ENCODE results near the gene IL4I1. TPM values are rescaled to one million over a fixed set of nuclear protein-coding genes. Genes with fewer than 3 reads are reported as not detected.
"Not testable (repeated sequence)": the region's sequence is repeated elsewhere in the genome, so short reads cannot be mapped to it uniquely, and the experiment has no call there.

IL4I1 gene, protein sequence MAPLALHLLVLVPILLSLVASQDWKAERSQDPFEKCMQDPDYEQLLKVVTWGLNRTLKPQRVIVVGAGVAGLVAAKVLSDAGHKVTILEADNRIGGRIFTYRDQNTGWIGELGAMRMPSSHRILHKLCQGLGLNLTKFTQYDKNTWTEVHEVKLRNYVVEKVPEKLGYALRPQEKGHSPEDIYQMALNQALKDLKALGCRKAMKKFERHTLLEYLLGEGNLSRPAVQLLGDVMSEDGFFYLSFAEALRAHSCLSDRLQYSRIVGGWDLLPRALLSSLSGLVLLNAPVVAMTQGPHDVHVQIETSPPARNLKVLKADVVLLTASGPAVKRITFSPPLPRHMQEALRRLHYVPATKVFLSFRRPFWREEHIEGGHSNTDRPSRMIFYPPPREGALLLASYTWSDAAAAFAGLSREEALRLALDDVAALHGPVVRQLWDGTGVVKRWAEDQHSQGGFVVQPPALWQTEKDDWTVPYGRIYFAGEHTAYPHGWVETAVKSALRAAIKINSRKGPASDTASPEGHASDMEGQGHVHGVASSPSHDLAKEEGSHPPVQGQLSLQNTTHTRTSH
- polyA plus RNA-seq (0.09 to 0.22 TPM (median 0.13 TPM) in 3 replicates), polyA minus RNA-seq (not detected in 3 replicates)
- not detected for polyA plus RNA-seq (2011; ENCODE audit: low read depth)
- polyA plus RNA-seq (2011; cell fraction: cytosol; rRNA removed): not detected in 2 replicates
- polyA plus RNA-seq (2011; cell fraction: nucleus; rRNA removed): not detected in 2 replicates
- polyA plus RNA-seq (2012; ENCODE audit: low replicate concordance): 0.31 TPM in 1 of 2 replicates, not detected in the other
- polyA minus RNA-seq (2011; cell fraction: cytosol; rRNA and poly(A)+ RNA removed): not detected
- not detected in 2 replicates for polyA minus RNA-seq (2011; cell fraction: nucleus; rRNA and poly(A)+ RNA removed)

DNA sequence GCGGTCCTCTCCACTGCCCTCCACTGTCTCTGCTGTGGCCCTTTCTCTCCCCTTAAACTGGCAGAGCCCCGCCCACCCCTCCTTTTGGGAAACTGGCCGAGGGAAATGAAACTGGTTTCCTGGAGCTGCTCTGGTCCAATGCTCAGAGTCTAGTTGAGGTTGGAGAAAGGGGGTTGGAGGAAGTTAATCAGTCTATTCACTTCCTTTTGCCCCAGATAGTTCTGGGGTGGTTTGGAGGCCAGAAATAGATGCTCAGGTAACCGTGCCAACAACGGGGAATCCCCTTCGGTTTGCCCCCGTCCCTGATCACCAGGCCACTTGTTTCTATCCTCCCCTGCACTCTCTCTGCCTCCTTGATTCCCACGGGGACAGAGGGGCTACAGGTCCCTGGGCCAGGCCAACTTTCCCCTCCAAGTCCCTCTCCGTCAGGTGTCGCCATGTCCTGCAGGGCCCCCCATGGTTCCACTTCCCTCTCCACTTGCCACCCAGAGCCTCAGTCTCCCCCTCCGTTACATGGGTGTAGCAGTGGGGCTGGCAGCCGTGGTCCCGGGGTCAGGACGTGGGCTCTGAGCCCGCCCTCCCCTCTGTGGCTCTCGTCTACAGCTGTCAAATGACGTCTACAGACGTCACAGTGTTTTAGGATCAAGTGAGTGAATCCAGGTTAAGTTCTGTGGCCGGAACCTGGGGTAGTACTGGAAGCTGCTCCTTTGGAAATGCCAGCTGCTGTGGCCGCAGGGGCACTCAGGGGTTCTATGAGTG is at the start of gene IL4I1:
TSS of gene IL4I1 (minus strand) at position 25 of the 759 bp plus-strand sequence. CDS start 727 bp downstream, outside the sequence.
- H3K4me2 ChIP-seq (ENCODE audit: control insufficient read depth, extremely low read depth, insufficient read depth, low read depth, low read length): peak within 1 kb of the TSS; percentile 27
- H3K9ac ChIP-seq (ENCODE audit: control insufficient read depth, extremely low read depth, insufficient read depth, low read length): peak within 1 kb of the TSS; percentile 19

DNA sequence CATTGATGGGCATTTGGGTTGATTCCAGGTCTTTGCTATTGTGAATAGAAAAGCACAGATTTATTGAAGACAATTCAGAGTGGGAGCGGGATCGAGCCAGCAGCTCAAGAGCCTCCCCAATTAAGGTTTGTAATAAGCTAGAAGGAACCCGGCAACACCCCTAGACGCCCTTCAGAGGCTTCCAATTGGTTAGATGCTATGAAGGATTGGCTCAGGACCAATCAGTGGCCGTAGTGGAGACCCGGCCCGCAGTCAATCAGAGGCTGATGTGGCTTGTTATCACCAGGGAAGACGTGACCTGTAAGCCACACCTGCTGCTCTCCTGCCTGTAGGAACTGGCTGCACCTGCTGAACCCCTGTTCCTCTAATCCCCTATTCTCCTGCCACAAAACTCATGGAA is 49.7 kb upstream of the IL4I1 start:
- FAIRE-seq (no peak), DNase-seq (ENCODE audit: low read depth, low spot score) (no peak)
- TF ChIP-seq, protein P1, sequence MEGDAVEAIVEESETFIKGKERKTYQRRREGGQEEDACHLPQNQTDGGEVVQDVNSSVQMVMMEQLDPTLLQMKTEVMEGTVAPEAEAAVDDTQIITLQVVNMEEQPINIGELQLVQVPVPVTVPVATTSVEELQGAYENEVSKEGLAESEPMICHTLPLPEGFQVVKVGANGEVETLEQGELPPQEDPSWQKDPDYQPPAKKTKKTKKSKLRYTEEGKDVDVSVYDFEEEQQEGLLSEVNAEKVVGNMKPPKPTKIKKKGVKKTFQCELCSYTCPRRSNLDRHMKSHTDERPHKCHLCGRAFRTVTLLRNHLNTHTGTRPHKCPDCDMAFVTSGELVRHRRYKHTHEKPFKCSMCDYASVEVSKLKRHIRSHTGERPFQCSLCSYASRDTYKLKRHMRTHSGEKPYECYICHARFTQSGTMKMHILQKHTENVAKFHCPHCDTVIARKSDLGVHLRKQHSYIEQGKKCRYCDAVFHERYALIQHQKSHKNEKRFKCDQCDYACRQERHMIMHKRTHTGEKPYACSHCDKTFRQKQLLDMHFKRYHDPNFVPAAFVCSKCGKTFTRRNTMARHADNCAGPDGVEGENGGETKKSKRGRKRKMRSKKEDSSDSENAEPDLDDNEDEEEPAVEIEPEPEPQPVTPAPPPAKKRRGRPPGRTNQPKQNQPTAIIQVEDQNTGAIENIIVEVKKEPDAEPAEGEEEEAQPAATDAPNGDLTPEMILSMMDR (optimal IDR thresholded peaks at IDR 0.05 in 1 of 3, IDR thresholded peaks at IDR 0.05 in 1 of 3, conservative IDR thresholded peaks at IDR 0.05 in 1 of 3; ENCODE audit: extremely low read depth in 1 of 3, insufficient read depth in 2 of 3, low read length in 3 of 3): no peak
- no peak for TF ChIP-seq EZH2 (IDR thresholded peaks at IDR 0.05; ENCODE audit: low read length)
- no peaks in the 10 kb centered on the region for H3K79me2 ChIP-seq (ENCODE audit: control insufficient read depth, insufficient read depth, low read length)
- H3K9me3 ChIP-seq (ENCODE audit: control insufficient read depth, low read depth, low read length): no peaks in the 10 kb centered on the region
- H3K36me3 ChIP-seq (ENCODE audit: control insufficient read depth in 2 of 2, extremely low read depth in 1 of 2, insufficient read depth in 2 of 2, low read length in 2 of 2): no peaks in the 10 kb centered on the region
- no peak overlapping the region for H3K9ac ChIP-seq (ENCODE audit: control insufficient read depth, extremely low read depth, insufficient read depth, low read length)
- no peak overlapping the region for H3K4me2 ChIP-seq (ENCODE audit: control insufficient read depth, extremely low read depth, insufficient read depth, low read depth, low read length)
- H3K27me3 ChIP-seq (ENCODE audit: control insufficient read depth, extremely low read depth, insufficient read depth, low read length): no peaks in the 10 kb centered on the region
- no peaks in the 10 kb centered on the region for H4K20me1 ChIP-seq (ENCODE audit: control insufficient read depth, extremely low read depth, insufficient read depth, low read length)
- no peaks in the 10 kb centered on the region for H3K9me1 ChIP-seq (ENCODE audit: control insufficient read depth, extremely low read depth, insufficient read depth, low read length)
- dilution Hi-C loops (cut with MboI; ENCODE audit: extremely low pct_ligation_motif_present, low sequenced_read_pairs): no loop called here
- H3K4me3 ChIP-seq (ENCODE audit: control insufficient read depth in 2 of 3, extremely low read depth in 1 of 3, insufficient read depth in 2 of 3, low read depth in 1 of 3, low read length in 3 of 3): no peak overlapping the region
- H3K27ac ChIP-seq (ENCODE audit: control insufficient read depth, insufficient read depth, low read length): no peak overlapping the region
- H3K4me1 ChIP-seq (ENCODE audit: control insufficient read depth, extremely low read depth, insufficient read depth, low read length): no peaks in the 10 kb centered on the region
- no peak overlapping the region for H2AFZ ChIP-seq (ENCODE audit: control insufficient read depth, low read length)

More for the DNA sequence above, at the start of gene IL4I1:
- peaks cover 4% of the 10 kb centered on the region for H3K4me1 ChIP-seq (ENCODE audit: control insufficient read depth, extremely low read depth, insufficient read depth, low read length)
- dilution Hi-C loops (cut with MboI; ENCODE audit: extremely low pct_ligation_motif_present, low sequenced_read_pairs): no loop called here
- no peak within 1 kb of the TSS for H3K4me3 ChIP-seq (ENCODE audit: control insufficient read depth in 2 of 3, extremely low read depth in 1 of 3, insufficient read depth in 2 of 3, low read depth in 1 of 3, low read length in 3 of 3)
- H3K36me3 ChIP-seq (ENCODE audit: control insufficient read depth in 2 of 2, extremely low read depth in 1 of 2, insufficient read depth in 2 of 2, low read length in 2 of 2): no peaks in the 10 kb centered on the region
- H2AFZ ChIP-seq (ENCODE audit: control insufficient read depth, low read length): no peak within 1 kb of the TSS
- no peaks in the 10 kb centered on the region for H3K9me3 ChIP-seq (ENCODE audit: control insufficient read depth, low read depth, low read length)
- no peaks in the 10 kb centered on the region for H4K20me1 ChIP-seq (ENCODE audit: control insufficient read depth, extremely low read depth, insufficient read depth, low read length)
- DNase-seq (ENCODE audit: low read depth, low spot score): no peak
- H3K9me1 ChIP-seq (ENCODE audit: control insufficient read depth, extremely low read depth, insufficient read depth, low read length): no peaks in the 10 kb centered on the region
- TF ChIP-seq EZH2 (IDR thresholded peaks at IDR 0.05; ENCODE audit: low read length): no peak
- TF ChIP-seq, protein P1 (optimal IDR thresholded peaks at IDR 0.05 in 1 of 3, IDR thresholded peaks at IDR 0.05 in 1 of 3, conservative IDR thresholded peaks at IDR 0.05 in 1 of 3; ENCODE audit: extremely low read depth in 1 of 3, insufficient read depth in 2 of 3, low read length in 3 of 3): no peak
- no peak for FAIRE-seq
- H3K27me3 ChIP-seq (ENCODE audit: control insufficient read depth, extremely low read depth, insufficient read depth, low read length): peaks cover 18% of the 10 kb centered on the region
- H3K27ac ChIP-seq (ENCODE audit: control insufficient read depth, insufficient read depth, low read length): no peak within 1 kb of the TSS
- H3K79me2 ChIP-seq (ENCODE audit: control insufficient read depth, insufficient read depth, low read length): no peaks in the 10 kb centered on the region

DNA sequence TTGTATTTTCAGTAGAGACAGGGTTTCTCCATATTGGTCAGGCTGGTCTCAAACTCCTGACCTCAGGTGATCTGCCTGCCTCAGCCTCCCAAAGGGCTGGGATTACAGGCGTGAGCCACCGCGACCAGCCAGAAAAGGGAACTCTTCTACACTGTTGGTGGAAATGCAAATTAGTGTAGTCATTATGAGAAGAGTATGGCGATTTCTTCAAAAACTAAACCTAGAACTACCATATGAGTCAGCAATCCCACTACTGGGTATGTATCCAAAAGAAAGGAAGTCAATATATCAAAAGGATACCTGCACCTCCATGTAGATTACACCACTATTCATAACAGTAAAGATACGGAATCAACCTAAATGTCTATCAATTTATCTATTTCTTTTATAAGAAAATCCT is 47.9 kb upstream of the IL4I1 start:
- H3K9me1 ChIP-seq (ENCODE audit: control insufficient read depth, extremely low read depth, insufficient read depth, low read length); H4K20me1 ChIP-seq (ENCODE audit: control insufficient read depth, extremely low read depth, insufficient read depth, low read length); H3K9me3 ChIP-seq (ENCODE audit: control insufficient read depth, low read depth, low read length); H3K27me3 ChIP-seq (ENCODE audit: control insufficient read depth, extremely low read depth, insufficient read depth, low read length); FAIRE-seq; H3K4me2 ChIP-seq (ENCODE audit: control insufficient read depth, extremely low read depth, insufficient read depth, low read depth, low read length); H3K36me3 ChIP-seq (ENCODE audit: control insufficient read depth in 2 of 2, extremely low read depth in 1 of 2, insufficient read depth in 2 of 2, low read length in 2 of 2); DNase-seq (ENCODE audit: low read depth, low spot score); H3K4me3 ChIP-seq (ENCODE audit: control insufficient read depth in 2 of 3, extremely low read depth in 1 of 3, insufficient read depth in 2 of 3, low read depth in 1 of 3, low read length in 3 of 3); H3K4me1 ChIP-seq (ENCODE audit: control insufficient read depth, extremely low read depth, insufficient read depth, low read length); H3K9ac ChIP-seq (ENCODE audit: control insufficient read depth, extremely low read depth, insufficient read depth, low read length); H3K79me2 ChIP-seq (ENCODE audit: control insufficient read depth, insufficient read depth, low read length); H3K27ac ChIP-seq (ENCODE audit: control insufficient read depth, insufficient read depth, low read length); H2AFZ ChIP-seq (ENCODE audit: control insufficient read depth, low read length); dilution Hi-C loops (cut with MboI; ENCODE audit: extremely low pct_ligation_motif_present, low sequenced_read_pairs): not testable (repeated sequence)

Data from keratinocyte (primary cell).